Dedifferentiated amniotic fluid mesenchymal stem cell (primary cell): Measurements from ENCODE around the gene CACNG5.
"Not testable (repeated sequence)": the region's sequence is repeated elsewhere in the genome, so short reads cannot be mapped to it uniquely, and the experiment has no call there.

Experiments
- DNase-seq: peaks from one replicate; pipeline ENCODE4 v3.0.0-alpha.2; 2016; ENCODE audit errors: extremely low spot score

The CACNG5 gene

GRCh38 chr17:66849032-66849655 lies 14.2 kb downstream of the CACNG5 start:
- no peak for DNase-seq

GRCh38 chr17:66849851-66850580 lies 15.1 kb downstream of the CACNG5 start:
- no peak for DNase-seq

- DNase-seq, result no peak
Measured at GRCh38 chr17:66850692-66851091, 15.8 kb downstream of the CACNG5 start.

GRCh38 chr17:66855204-66855603 lies 20.3 kb downstream of the CACNG5 start:
- DNase-seq, result no peak

GRCh38 chr17:66858226-66859083 lies 23.5 kb downstream of the CACNG5 start:
- DNase-seq, result no peak

GRCh38 chr17:66859353-66859752 lies 24.4 kb downstream of the CACNG5 start:
- no peak for DNase-seq

- DNase-seq, result no peak
Measured at GRCh38 chr17:66860204-66860603, 25.3 kb downstream of the CACNG5 start.

GRCh38 chr17:66863820-66864219 lies 28.9 kb downstream of the CACNG5 start:
- DNase-seq, result no peak

- DNase-seq, result no peak
Measured at GRCh38 chr17:66865151-66865550, 30.2 kb downstream of the CACNG5 start.

- no peak for DNase-seq
Measured at GRCh38 chr17:66873962-66874361, 39.0 kb downstream of the CACNG5 start.

- no peak for DNase-seq
Measured at GRCh38 chr17:66884931-66885330, 50.0 kb downstream of the CACNG5 start.

GRCh38 chr17:66885417-66885816 lies 50.5 kb downstream of the CACNG5 start:
- DNase-seq, result no peak

GRCh38 chr17:66889480-66890230 lies 54.7 kb downstream of the CACNG5 start:
- no peak for DNase-seq

GRCh38 chr17:66892246-66892645 lies 57.3 kb downstream of the CACNG5 start:
- DNase-seq, result no peak

GRCh38 chr17:66893382-66893781 lies 58.5 kb downstream of the CACNG5 start:
- no peak for DNase-seq

- DNase-seq, result no peak
Measured at GRCh38 chr17:66893863-66894262, 58.9 kb downstream of the CACNG5 start.

GRCh38 chr17:66897141-66897540 lies 62.2 kb downstream of the CACNG5 start:
- no peak for DNase-seq

GRCh38 chr17:66898536-66898935 lies 63.6 kb downstream of the CACNG5 start:
- DNase-seq, result no peak

- DNase-seq, result no peak
Measured at GRCh38 chr17:66900126-66901010, 65.5 kb downstream of the CACNG5 start.

GRCh38 chr17:66903296-66903695 lies 68.4 kb downstream of the CACNG5 start:
- DNase-seq, result not testable (repeated sequence)

- DNase-seq, result no peak
Measured at GRCh38 chr17:66903781-66904180, 68.9 kb downstream of the CACNG5 start.
